ENCODE results near the gene TRAPPC13. TPM values are rescaled to one million over a fixed set of nuclear protein-coding genes. Genes with fewer than 3 reads are reported as not detected.

TRAPPC13 gene
- total and polyA plus RNA-seq, 2 donors (not counting 1 experiment from before 2014, with no cell fraction given), result 22.8 to 34.8 TPM

DNA sequence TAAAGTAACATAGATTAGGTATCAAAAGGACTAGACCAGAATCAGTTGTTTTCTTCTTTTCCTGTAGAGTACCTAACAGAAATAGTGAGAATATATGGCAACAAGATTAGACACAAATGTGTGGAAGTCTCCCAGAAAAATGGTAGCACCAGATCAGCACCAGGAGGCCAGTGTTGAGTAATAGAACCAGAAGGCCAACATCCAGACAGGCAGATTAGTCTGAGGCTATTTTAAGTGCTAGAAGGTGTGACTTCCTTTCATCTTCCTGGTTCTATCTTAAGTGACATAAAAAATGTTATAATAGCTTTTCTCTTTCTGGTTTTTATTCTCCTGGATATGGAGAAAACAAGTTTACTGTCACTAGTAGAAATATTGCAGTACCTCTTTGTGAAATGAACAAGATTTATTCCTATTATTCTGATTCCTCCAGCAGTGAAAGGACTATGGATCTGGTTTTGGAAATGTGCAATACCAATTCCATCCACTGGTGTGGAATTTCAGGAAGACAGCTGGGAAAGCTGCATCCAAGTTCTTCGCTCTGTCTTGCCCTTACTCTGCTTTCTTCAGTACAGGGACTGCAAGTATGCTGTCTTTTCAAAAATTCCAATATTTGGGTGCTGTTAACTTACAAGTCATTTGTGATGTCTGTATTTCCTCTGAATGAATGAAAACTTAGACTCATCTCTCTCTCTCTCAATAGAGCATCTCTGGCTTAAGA lies 39.1 kb downstream of the TRAPPC13 start:
- no peaks in the 10 kb centered on the region for H3K4me1 ChIP-seq (ENCODE audit: control insufficient read depth, extremely low read depth, insufficient read depth, low read length)
- H3K27ac ChIP-seq (ENCODE audit: insufficient read depth, low read length), result no peak overlapping the region
- no peak overlapping the region for H2AFZ ChIP-seq (ENCODE audit: low read length)
- no peaks in the 10 kb centered on the region for H3K36me3 ChIP-seq (ENCODE audit: control insufficient read depth, insufficient read depth, low read length)
- H3K27me3 ChIP-seq (ENCODE audit: control insufficient read depth, insufficient read depth, low read length), result no peaks in the 10 kb centered on the region
- H4K20me1 ChIP-seq (ENCODE audit: control insufficient read depth, extremely low read depth, insufficient read depth, low read length), result no peaks in the 10 kb centered on the region
- H3K9me3 ChIP-seq (ENCODE audit: control insufficient read depth, insufficient read depth, low read depth, low read length), result no peaks in the 10 kb centered on the region
- peak; percentile 40 to 61 for TF ChIP-seq CTCF (conservative IDR thresholded peaks at IDR 0.05 in 1 of 2, IDR thresholded peaks at IDR 0.05 in 1 of 2; ENCODE audit: low read depth in 1 of 2, low read length in 2 of 2)
- TF ChIP-seq EZH2 (IDR thresholded peaks at IDR 0.05; ENCODE audit: low read length, missing control alignments), result no peak
- no peak overlapping the region for H3K9ac ChIP-seq (ENCODE audit: insufficient read depth, low read length)
- peak; percentile 22 to 28 for DNase-seq (ENCODE audit: low read depth in 2 of 2)
- no peak overlapping the region for H3K4me3 ChIP-seq (replicated peaks in 1 of 4; ENCODE audit: control extremely low read depth in 1 of 4, insufficient read depth in 1 of 4, low read depth in 3 of 4, low read length in 4 of 4)
- no peak overlapping the region for H3K4me2 ChIP-seq (ENCODE audit: extremely low read depth, insufficient read depth, low read length)
- H3K79me2 ChIP-seq (ENCODE audit: control insufficient read depth, insufficient read depth, low read length), result no peaks in the 10 kb centered on the region

DNA sequence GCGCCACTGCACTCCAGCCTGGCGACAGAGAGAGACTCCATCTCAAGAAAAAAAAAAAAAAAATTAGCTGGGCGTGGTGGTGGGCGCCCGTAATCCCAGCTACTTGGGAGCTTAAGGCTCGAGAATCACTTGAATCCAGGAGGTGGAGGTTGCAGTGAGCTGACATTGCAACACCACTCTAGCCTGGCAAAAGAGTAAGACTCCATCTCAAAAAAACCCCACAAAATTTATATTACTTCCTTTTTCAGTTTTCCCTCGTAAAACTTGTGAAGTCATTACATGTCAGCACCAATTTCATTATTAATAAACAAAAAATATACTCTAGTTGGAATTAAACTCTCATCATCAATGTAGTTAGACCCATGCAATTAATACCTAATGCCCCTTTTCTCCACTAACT lies 43.9 kb downstream of the TRAPPC13 start:
- H3K4me1 ChIP-seq (ENCODE audit: control insufficient read depth, extremely low read depth, insufficient read depth, low read length), result peaks cover 3% of the 10 kb centered on the region
- H4K20me1 ChIP-seq (ENCODE audit: control insufficient read depth, extremely low read depth, insufficient read depth, low read length), result no peaks in the 10 kb centered on the region
- H3K27me3 ChIP-seq (ENCODE audit: control insufficient read depth, insufficient read depth, low read length), result no peaks in the 10 kb centered on the region
- no peak overlapping the region for H3K9ac ChIP-seq (ENCODE audit: insufficient read depth, low read length)
- DNase-seq (ENCODE audit: low read depth in 2 of 2), result no peak
- TF ChIP-seq CTCF (conservative IDR thresholded peaks at IDR 0.05 in 1 of 2, IDR thresholded peaks at IDR 0.05 in 1 of 2; ENCODE audit: low read depth in 1 of 2, low read length in 2 of 2), result no peak
- no peak for TF ChIP-seq EZH2 (IDR thresholded peaks at IDR 0.05; ENCODE audit: low read length, missing control alignments)
- no peak overlapping the region for H3K4me2 ChIP-seq (ENCODE audit: extremely low read depth, insufficient read depth, low read length)
- H3K79me2 ChIP-seq (ENCODE audit: control insufficient read depth, insufficient read depth, low read length), result no peaks in the 10 kb centered on the region
- peaks cover 1% of the 10 kb centered on the region for H3K36me3 ChIP-seq (ENCODE audit: control insufficient read depth, insufficient read depth, low read length)
- no peak overlapping the region for H3K27ac ChIP-seq (ENCODE audit: insufficient read depth, low read length)
- no peaks in the 10 kb centered on the region for H3K9me3 ChIP-seq (ENCODE audit: control insufficient read depth, insufficient read depth, low read depth, low read length)
- no peak overlapping the region for H2AFZ ChIP-seq (ENCODE audit: low read length)
- H3K4me3 ChIP-seq (replicated peaks in 1 of 4; ENCODE audit: control extremely low read depth in 1 of 4, insufficient read depth in 1 of 4, low read depth in 3 of 4, low read length in 4 of 4), result no peak overlapping the region

GRCh38 chr5:65672796-65673195 lies 48.0 kb downstream of the TRAPPC13 start:
- H3K4me2 ChIP-seq (ENCODE audit: extremely low read depth, insufficient read depth, low read length), result no peak overlapping the region
- peaks cover 3% of the 10 kb centered on the region for H3K4me1 ChIP-seq (ENCODE audit: control insufficient read depth, extremely low read depth, insufficient read depth, low read length)
- peaks cover 1% of the 10 kb centered on the region for H3K36me3 ChIP-seq (ENCODE audit: control insufficient read depth, insufficient read depth, low read length)
- no peaks in the 10 kb centered on the region for H3K27me3 ChIP-seq (ENCODE audit: control insufficient read depth, insufficient read depth, low read length)
- no peak overlapping the region for H3K9ac ChIP-seq (ENCODE audit: insufficient read depth, low read length)
- H3K27ac ChIP-seq (ENCODE audit: insufficient read depth, low read length), result no peak overlapping the region
- H4K20me1 ChIP-seq (ENCODE audit: control insufficient read depth, extremely low read depth, insufficient read depth, low read length), result no peaks in the 10 kb centered on the region
- H3K4me3 ChIP-seq (replicated peaks in 1 of 4; ENCODE audit: control extremely low read depth in 1 of 4, insufficient read depth in 1 of 4, low read depth in 3 of 4, low read length in 4 of 4), result no peak overlapping the region
- H2AFZ ChIP-seq (ENCODE audit: low read length), result no peak overlapping the region
- TF ChIP-seq EZH2 (IDR thresholded peaks at IDR 0.05; ENCODE audit: low read length, missing control alignments), result no peak
- DNase-seq (ENCODE audit: low read depth in 2 of 2), result peak; percentile 40 to 75
- no peaks in the 10 kb centered on the region for H3K9me3 ChIP-seq (ENCODE audit: control insufficient read depth, insufficient read depth, low read depth, low read length)
- H3K79me2 ChIP-seq (ENCODE audit: control insufficient read depth, insufficient read depth, low read length), result no peaks in the 10 kb centered on the region
